Panc1 (cell line): ENCODE measurements around the gene ANKK1.

Experiments
- POLR2AphosphoS5 ChIP-seq: IDR thresholded peaks from 2 replicates; pipeline ENCODE4 v1.6.1; 2012; ENCODE audit warnings: mild to moderate bottlenecking, low read depth, low read length, moderate library complexity
- SIN3A ChIP-seq: IDR thresholded peaks from 2 replicates; pipeline ENCODE4 v1.6.1; 2012; ENCODE audit warnings: low read depth, mild to moderate bottlenecking, low read length, moderate library complexity, borderline replicate concordance; ENCODE audit not compliant: insufficient read depth
- TF ChIP-seq, protein P1 (sequence below): fragments of 450-650 bp; IDR thresholded peaks from 2 replicates; pipeline ENCODE4 v1.5.1; 2017; ENCODE audit warnings: mild to moderate bottlenecking
- TF ChIP-seq, protein P2 (sequence below), 2 experiments: IDR thresholded peaks; 2 replicates each; pipeline ENCODE4 v1.6.1; 2011 to 2012; ENCODE audit warnings: low read depth in 2 of 2, control low read depth in 1 of 2, low read length in 1 of 2, mild to moderate bottlenecking in 1 of 2, moderate library complexity in 1 of 2; ENCODE audit not compliant: insufficient read depth in 1 of 2

DNA sequence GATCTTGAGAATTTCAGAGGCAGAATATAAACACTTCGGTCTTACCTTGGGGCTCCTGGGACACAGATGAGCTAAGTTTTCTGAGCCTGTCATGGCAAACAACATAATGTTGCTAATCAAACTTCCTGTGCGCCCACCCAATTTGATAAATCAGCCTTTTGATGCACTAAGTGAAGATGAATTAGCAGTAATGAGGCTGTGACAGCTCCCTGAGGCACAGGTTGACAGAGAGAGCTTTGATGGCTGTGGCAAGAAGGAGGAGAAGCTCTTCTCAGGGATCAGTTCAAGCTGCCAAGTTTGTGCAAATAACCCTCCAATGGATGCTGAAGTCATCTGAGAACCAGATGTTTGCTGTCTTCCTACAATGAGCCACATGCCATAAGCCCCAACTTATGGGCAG, 53.2 kb downstream of the ANKK1 start:
- TF ChIP-seq, protein P1, sequence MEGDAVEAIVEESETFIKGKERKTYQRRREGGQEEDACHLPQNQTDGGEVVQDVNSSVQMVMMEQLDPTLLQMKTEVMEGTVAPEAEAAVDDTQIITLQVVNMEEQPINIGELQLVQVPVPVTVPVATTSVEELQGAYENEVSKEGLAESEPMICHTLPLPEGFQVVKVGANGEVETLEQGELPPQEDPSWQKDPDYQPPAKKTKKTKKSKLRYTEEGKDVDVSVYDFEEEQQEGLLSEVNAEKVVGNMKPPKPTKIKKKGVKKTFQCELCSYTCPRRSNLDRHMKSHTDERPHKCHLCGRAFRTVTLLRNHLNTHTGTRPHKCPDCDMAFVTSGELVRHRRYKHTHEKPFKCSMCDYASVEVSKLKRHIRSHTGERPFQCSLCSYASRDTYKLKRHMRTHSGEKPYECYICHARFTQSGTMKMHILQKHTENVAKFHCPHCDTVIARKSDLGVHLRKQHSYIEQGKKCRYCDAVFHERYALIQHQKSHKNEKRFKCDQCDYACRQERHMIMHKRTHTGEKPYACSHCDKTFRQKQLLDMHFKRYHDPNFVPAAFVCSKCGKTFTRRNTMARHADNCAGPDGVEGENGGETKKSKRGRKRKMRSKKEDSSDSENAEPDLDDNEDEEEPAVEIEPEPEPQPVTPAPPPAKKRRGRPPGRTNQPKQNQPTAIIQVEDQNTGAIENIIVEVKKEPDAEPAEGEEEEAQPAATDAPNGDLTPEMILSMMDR: no peak
- TF ChIP-seq, protein P2, sequence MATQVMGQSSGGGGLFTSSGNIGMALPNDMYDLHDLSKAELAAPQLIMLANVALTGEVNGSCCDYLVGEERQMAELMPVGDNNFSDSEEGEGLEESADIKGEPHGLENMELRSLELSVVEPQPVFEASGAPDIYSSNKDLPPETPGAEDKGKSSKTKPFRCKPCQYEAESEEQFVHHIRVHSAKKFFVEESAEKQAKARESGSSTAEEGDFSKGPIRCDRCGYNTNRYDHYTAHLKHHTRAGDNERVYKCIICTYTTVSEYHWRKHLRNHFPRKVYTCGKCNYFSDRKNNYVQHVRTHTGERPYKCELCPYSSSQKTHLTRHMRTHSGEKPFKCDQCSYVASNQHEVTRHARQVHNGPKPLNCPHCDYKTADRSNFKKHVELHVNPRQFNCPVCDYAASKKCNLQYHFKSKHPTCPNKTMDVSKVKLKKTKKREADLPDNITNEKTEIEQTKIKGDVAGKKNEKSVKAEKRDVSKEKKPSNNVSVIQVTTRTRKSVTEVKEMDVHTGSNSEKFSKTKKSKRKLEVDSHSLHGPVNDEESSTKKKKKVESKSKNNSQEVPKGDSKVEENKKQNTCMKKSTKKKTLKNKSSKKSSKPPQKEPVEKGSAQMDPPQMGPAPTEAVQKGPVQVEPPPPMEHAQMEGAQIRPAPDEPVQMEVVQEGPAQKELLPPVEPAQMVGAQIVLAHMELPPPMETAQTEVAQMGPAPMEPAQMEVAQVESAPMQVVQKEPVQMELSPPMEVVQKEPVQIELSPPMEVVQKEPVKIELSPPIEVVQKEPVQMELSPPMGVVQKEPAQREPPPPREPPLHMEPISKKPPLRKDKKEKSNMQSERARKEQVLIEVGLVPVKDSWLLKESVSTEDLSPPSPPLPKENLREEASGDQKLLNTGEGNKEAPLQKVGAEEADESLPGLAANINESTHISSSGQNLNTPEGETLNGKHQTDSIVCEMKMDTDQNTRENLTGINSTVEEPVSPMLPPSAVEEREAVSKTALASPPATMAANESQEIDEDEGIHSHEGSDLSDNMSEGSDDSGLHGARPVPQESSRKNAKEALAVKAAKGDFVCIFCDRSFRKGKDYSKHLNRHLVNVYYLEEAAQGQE (IDR thresholded peaks at IDR 0.05; ENCODE audit: insufficient read depth in 1 of 2, low read depth in 2 of 2, low read length in 1 of 2): no peak
- TF ChIP-seq POLR2AphosphoS5: no peak
- TF ChIP-seq SIN3A: no peak
